ENCODE measurements around the gene FAAP20.
A peak's percentile ranks its signal among the peaks of the same experiment; 100 is the strongest.

The FAAP20 gene

DNA sequence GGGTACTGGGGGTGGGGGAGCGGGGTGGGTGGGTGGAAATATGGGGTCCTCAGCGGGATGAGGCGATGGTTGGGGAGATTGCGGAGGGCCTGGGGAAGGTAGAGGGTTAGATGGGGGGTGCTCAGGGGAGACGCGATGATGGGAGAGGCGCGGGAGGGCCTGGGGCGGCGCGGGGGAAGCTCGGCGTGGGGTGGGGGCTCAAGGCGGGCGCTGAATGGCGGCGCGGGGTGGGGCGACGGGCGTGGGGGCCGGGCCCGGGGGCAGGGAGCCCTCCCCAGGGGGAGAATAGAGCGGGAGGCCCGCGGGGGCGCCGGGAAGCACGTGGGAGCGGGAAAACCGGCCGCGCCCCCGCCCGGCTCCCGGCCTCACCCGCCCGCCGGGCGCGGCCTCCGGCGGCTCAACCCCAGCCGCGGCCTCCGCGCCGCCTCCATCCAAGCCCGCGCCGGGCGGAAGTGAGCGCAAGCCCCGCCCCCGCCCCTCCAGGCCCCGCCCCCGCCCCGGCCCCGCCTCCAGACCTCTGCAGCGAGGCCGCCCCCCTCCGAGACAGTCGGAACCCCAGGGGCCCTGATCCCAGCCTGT lies at the start of gene FAAP20:
Gene FAAP20, minus strand, starts transcription at position 454 of the 579 bp plus-strand sequence. Its CDS starts 23 bp downstream, at position 431.
- DNase-seq = peak; percentile 89

GRCh38 chr1:2242814-2243725 lies 48.5 kb upstream of the FAAP20 start:
- DNase-seq = no peak

DNA sequence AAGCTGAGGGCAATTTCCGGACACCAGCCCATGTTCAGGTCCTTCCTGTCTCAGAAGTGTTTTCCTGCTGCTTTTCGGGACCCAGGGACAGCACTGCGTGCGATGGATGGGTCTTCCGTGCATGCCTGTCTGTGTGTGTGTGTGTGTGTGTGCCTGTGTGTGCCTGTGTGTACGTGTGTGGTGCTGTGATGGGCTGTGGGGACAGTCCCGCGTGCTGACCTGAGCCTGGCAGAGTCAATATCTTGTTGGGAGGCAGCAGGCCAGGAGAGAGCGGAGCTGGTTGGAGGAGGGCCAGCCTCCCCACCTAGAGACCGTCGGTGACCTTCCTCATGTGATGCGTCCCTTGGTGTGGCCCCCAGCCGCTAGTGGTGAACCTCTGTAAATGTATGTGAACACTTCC lies 47.2 kb upstream of the FAAP20 start:
- DNase-seq = no peak

- peak; percentile 51 for DNase-seq
Observed at GRCh38 chr1:2240270-2241156, 45.9 kb upstream of the FAAP20 start.

DNA sequence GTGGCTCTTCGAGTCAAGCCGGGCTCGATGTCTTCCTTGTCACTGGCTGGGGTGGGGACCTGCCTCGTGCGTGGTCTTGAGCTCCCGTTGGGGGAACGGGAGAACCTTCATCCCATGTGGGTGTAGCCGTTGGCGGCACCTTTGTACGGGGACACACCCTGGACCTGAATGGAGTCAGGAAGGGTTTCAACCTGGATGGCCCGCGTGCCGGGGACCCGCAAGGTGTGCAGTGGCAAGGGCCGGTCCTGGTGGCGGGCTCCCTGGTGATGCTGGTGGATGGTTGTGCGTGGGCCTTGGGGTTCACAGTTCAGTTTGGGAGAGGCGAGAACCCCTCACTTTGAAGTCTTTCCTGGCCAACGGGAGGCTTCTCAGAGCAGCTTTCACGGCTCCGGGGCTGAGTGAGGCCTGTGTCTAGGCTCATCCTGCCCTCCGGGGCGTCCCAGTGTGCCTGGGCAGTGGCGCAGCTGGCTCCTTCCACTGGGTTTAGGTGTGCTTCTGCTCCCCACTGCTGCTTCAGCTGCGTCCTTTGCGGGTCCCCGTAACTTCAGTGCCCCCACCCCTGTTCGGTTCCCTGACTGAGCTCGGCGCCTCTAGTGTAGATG lies 44.9 kb upstream of the FAAP20 start:
- DNase-seq = no peak

GRCh38 chr1:2239013-2239370 lies 44.4 kb upstream of the FAAP20 start:
- no peak for DNase-seq

DNA sequence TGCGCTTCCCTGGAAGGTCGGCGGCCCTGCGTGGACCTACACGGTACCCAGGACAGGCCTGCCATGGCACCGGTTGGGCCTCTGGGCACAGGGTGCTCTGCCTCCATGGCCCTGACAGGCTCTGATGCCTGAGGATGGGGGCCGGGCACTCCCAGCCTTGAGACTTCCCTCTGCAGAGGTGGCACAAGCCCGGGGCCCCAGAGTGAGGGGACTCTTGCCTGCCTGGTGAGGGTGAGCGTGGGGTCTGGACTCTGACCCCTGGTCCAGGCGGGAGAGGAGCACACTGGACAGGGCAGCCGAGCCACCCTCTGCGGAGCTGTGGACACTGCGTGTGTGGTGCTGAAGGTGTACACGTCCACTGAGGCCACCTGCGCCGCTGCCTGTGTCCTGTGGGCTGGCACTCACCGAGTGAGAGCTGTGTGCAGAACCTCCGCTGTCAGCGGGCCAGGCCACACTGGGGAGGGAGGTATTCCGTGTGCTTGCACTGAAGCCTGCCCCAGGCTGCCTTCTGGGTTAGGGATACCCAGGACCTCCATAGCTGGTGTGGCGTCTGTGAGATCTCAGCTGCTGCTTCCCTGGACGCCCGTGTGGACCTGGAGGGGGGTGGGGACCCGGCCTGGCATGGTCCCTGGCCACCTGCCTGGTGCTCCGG lies 43.9 kb upstream of the FAAP20 start:
- DNase-seq = no peak

GRCh38 chr1:2237773-2238172 lies 43.2 kb upstream of the FAAP20 start:
- no peak for DNase-seq

- peak; percentile 74 for DNase-seq
Observed at GRCh38 chr1:2236695-2237677, 42.4 kb upstream of the FAAP20 start.

GRCh38 chr1:2235300-2235998 lies 40.9 kb upstream of the FAAP20 start:
- DNase-seq = no peak

- DNase-seq = peak; percentile 53
Observed at GRCh38 chr1:2234762-2235113, 40.2 kb upstream of the FAAP20 start.

GRCh38 chr1:2233997-2234761 lies 39.6 kb upstream of the FAAP20 start:
- peak; percentile 86 for DNase-seq

DNA sequence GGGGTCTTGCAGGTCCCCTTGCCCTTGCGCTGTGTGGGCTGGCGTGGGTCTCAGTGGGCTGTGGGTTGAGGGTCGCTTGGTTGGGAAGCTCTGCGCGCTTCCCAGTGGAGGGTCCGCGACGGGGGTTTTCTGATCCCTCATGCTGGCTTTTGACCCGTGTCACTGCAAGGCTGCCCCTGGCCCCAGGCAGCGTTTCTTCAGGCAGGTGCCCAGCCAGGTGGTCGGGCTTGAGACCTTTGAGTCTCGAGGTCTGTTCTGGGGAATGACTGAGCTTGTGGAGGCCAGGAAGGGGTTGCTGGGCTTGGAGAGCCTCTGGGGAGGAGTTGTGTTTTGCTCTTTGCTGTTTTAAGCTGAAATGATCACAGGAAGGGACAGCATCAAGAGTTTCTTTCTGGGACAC lies 38.9 kb upstream of the FAAP20 start:
- no peak for DNase-seq

GRCh38 chr1:2232916-2233438 lies 38.4 kb upstream of the FAAP20 start:
- DNase-seq = no peak

DNA sequence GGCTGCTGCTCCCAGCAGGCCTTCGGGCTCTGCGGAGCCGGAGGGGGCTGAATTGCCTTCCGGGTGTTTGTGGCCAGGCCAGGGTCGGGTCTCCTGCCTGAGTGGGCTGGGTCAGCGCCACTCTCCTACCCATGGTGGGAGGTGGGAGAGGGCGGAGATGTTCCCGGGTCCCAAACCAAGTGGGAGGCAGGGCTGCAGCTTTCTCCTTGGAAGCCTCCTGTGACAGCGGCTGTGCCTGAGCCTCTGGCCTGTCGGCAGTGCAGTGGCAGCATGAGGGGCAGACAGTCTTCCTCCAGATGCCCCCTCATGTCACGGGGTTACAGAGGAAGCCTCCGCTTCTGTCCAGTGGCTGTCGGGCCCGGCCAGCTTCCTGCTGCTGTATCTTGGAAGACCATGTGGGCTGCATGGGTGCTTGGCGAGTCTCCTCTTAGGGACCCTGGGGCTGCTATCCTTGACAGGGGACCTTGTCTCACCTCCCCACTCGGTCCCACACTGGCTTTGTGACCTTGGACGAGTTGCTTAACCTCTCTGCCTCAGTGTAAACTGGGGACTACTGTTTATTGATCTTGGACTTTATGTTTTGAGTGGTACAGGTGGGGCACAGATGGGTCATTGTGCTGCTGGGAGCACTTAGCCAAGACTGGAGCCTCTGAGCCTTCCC lies 37.8 kb upstream of the FAAP20 start:
- DNase-seq = no peak

GRCh38 chr1:2231532-2232254 lies 37.1 kb upstream of the FAAP20 start:
- DNase-seq = peak; percentile 92

GRCh38 chr1:2230781-2231531 lies 36.4 kb upstream of the FAAP20 start:
- DNase-seq = peak; percentile 65
